ENCODE data around the gene PGAM2.
"Not testable (repeated sequence)": the region's sequence is repeated elsewhere in the genome, so short reads cannot be mapped to it uniquely, and the experiment has no call there.

The PGAM2 gene

GRCh38 chr7:44052771-44053365, 12.5 kb downstream of the PGAM2 start:
- in situ Hi-C loops (cut with MboI; ENCODE audit: low sequenced_read_pairs), result no loop called here

GRCh38 chr7:44051611-44052220, 13.7 kb downstream of the PGAM2 start:
- in situ Hi-C loops (cut with MboI; ENCODE audit: low sequenced_read_pairs), result no loop called here

- in situ Hi-C loops (cut with MboI; ENCODE audit: low sequenced_read_pairs), result no loop called here
These were observed 14.3 kb downstream of the PGAM2 start for GRCh38 chr7:44050915-44051560.

GRCh38 chr7:44050121-44050914, 15.0 kb downstream of the PGAM2 start:
- in situ Hi-C loops (cut with MboI; ENCODE audit: low sequenced_read_pairs), result no loop called here

- in situ Hi-C loops (cut with MboI; ENCODE audit: low sequenced_read_pairs), result no loop called here
These were observed 17.2 kb downstream of the PGAM2 start for GRCh38 chr7:44048031-44048795.

GRCh38 chr7:44046321-44047061, 18.9 kb downstream of the PGAM2 start:
- in situ Hi-C loops (cut with MboI; ENCODE audit: low sequenced_read_pairs), result no loop called here

GRCh38 chr7:44045226-44046014, 19.9 kb downstream of the PGAM2 start:
- in situ Hi-C loops (cut with MboI; ENCODE audit: low sequenced_read_pairs), result no loop called here

GRCh38 chr7:44044315-44045225, 20.8 kb downstream of the PGAM2 start, which contains the start of gene DBNL:
TSS of gene DBNL (plus strand) at chr7:44044702. CDS start at chr7:44044738, 36 bp downstream.
- in situ Hi-C loops (cut with MboI; ENCODE audit: low sequenced_read_pairs), result no loop called here

GRCh38 chr7:44043902-44044301, 21.5 kb downstream of the PGAM2 start:
- in situ Hi-C loops (cut with MboI; ENCODE audit: low sequenced_read_pairs), result no loop called here

- in situ Hi-C loops (cut with MboI; ENCODE audit: low sequenced_read_pairs), result no loop called here
These were observed 23.1 kb downstream of the PGAM2 start for GRCh38 chr7:44042221-44042620.

GRCh38 chr7:44040493-44040891, 24.9 kb downstream of the PGAM2 start:
- in situ Hi-C loops (cut with MboI; ENCODE audit: low sequenced_read_pairs), result not testable (repeated sequence)

- in situ Hi-C loops (cut with MboI; ENCODE audit: low sequenced_read_pairs), result not testable (repeated sequence)
These were observed 25.4 kb downstream of the PGAM2 start for GRCh38 chr7:44039800-44040492.

GRCh38 chr7:44038961-44039558, 26.3 kb downstream of the PGAM2 start:
- in situ Hi-C loops (cut with MboI; ENCODE audit: low sequenced_read_pairs), result not testable (repeated sequence)

GRCh38 chr7:44038553-44038952, 26.8 kb downstream of the PGAM2 start:
- in situ Hi-C loops (cut with MboI; ENCODE audit: low sequenced_read_pairs), result not testable (repeated sequence)

- in situ Hi-C loops (cut with MboI; ENCODE audit: low sequenced_read_pairs), result not testable (repeated sequence)
These were observed 27.4 kb downstream of the PGAM2 start for GRCh38 chr7:44037951-44038350.

- in situ Hi-C loops (cut with MboI; ENCODE audit: low sequenced_read_pairs), result not testable (repeated sequence)
These were observed 29.0 kb downstream of the PGAM2 start for GRCh38 chr7:44036364-44036763.

All from HL-60/S4 (cell line).